Uterus (tissue), 2 donors: ENCODE measurements around the gene ANKRD42.

Source experiments
- CTCF ChIP-seq, 4 experiments: fragments of 200-600 bp in 2 of 4; fragments of 450-650 bp in 2 of 4; sonication (generic) in 2 of 4; IDR thresholded peaks; one replicate each; pipeline ENCODE4 v1.5.1; 2016 to 2019; ENCODE audit warnings: antibody characterized with exemption in 4 of 4, mild to moderate bottlenecking in 2 of 4, moderate library complexity in 1 of 4
- POLR2A ChIP-seq, 2 donors: fragments of 450-650 bp; IDR thresholded peaks; one replicate each; pipeline ENCODE4 v1.6.1; 2016; ENCODE audit warnings: antibody characterized with exemption in 2 of 2, mild to moderate bottlenecking in 1 of 2, moderate library complexity in 1 of 2

GRCh38 chr11:83222499-83222898 lies 29.0 kb downstream of the ANKRD42 start:
- TF ChIP-seq CTCF (IDR thresholded peaks at IDR 0.05) (no peak), POLR2A (IDR thresholded peaks at IDR 0.05) (no peak)
